A673 (cell line): ENCODE data around the gene CDH4.

Source experiments
- EZH2 ChIP-seq: fragments of 200-600 bp; sonication (generic); IDR thresholded peaks from 2 replicates; pipeline ENCODE4 v1.6.1; 2017; ENCODE audit warnings: borderline replicate concordance, low read depth, mild to moderate bottlenecking, mixed read lengths, antibody characterized with exemption, low read length; ENCODE audit not compliant: poor library complexity, severe bottlenecking
- TF ChIP-seq, protein P1 (sequence below): fragments of 300-800, 200-600 bp; sonication (generic); conservative IDR thresholded peaks from 2 replicates; pipeline ENCODE4 v1.5.1; 2017; ENCODE audit warnings: low read depth, mild to moderate bottlenecking, antibody characterized with exemption, low read length, moderate library complexity, mixed read lengths

DNA sequence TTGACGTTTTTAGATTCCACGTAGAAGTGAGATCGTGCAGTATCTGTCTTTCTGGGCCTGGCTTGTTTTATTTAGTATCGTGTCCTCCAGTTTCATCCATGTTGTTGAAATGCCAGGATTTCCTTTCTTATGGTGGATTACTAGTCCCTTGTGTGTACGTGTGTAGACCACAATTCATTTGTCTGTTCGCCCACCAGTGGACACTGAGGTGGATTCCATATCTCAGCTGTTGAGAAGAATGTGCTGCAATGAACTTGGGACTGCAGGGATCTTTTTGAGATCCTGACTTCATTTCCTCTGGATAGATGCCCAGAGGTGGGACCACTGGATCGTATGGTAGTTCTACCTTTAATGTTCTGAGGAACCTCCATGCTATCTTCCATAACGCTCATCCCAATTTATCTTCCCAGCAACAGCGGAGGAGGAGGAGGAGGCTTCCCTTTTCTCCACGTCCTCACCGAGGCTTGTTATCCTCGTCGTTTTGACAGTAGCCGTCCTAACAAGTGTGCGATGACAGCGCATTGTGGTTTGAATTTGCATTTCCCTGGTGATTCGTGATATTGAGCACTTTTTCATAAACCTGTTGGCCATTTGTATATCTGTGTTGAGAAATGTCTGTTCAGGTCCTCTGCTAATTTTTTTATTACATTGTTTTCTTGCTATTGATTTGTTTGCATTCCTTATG lies 62.4 kb downstream of the CDH4 start:
- TF ChIP-seq, protein P1, sequence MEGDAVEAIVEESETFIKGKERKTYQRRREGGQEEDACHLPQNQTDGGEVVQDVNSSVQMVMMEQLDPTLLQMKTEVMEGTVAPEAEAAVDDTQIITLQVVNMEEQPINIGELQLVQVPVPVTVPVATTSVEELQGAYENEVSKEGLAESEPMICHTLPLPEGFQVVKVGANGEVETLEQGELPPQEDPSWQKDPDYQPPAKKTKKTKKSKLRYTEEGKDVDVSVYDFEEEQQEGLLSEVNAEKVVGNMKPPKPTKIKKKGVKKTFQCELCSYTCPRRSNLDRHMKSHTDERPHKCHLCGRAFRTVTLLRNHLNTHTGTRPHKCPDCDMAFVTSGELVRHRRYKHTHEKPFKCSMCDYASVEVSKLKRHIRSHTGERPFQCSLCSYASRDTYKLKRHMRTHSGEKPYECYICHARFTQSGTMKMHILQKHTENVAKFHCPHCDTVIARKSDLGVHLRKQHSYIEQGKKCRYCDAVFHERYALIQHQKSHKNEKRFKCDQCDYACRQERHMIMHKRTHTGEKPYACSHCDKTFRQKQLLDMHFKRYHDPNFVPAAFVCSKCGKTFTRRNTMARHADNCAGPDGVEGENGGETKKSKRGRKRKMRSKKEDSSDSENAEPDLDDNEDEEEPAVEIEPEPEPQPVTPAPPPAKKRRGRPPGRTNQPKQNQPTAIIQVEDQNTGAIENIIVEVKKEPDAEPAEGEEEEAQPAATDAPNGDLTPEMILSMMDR = no peak
- TF ChIP-seq EZH2 = no peak
